ENCODE data around the gene CTNNBIP1.

Gene CTNNBIP1

GRCh38 chr1:9904596-9904995 lies 5.5 kb downstream of the CTNNBIP1 start:
- DNase-seq (ENCODE audit: low spot score): no peak

DNA sequence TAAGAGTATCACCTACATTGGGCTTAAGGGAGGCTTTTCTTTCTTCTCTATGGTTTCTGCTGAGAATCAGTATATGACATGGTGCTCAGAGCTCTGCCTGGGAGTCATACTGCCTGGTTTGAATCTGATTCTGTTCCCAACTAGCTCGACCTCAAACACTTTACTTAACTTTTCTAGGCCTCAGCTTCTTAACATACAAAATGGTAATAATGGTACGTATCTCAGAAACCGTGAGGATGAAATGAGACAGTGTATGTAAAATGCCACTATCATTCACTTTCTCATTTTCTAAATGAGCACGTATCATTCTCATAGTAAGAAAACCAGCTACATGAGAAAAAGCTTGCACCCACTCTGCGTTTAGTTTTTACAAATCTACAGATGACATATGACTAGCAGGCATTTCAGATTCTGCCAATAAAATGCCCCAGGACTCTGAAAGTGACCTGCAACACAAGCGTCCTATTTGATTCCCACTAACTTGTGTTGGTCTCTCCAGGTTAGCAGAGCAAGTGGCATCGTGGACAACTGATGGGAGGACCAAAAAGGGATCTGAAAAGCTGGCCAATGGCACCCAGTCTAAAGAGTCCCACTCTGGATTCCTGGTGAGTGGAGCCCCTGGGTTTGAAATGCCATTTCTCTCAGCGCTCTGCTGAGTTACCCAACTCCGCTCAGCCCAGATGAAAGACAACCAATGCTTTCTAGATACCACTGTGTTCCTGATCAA lies 6.1 kb downstream of the CTNNBIP1 start:
- no peak for DNase-seq (ENCODE audit: low spot score)

GRCh38 chr1:9902060-9902452 lies 8.0 kb downstream of the CTNNBIP1 start:
- no peak for DNase-seq (ENCODE audit: low spot score)

DNA sequence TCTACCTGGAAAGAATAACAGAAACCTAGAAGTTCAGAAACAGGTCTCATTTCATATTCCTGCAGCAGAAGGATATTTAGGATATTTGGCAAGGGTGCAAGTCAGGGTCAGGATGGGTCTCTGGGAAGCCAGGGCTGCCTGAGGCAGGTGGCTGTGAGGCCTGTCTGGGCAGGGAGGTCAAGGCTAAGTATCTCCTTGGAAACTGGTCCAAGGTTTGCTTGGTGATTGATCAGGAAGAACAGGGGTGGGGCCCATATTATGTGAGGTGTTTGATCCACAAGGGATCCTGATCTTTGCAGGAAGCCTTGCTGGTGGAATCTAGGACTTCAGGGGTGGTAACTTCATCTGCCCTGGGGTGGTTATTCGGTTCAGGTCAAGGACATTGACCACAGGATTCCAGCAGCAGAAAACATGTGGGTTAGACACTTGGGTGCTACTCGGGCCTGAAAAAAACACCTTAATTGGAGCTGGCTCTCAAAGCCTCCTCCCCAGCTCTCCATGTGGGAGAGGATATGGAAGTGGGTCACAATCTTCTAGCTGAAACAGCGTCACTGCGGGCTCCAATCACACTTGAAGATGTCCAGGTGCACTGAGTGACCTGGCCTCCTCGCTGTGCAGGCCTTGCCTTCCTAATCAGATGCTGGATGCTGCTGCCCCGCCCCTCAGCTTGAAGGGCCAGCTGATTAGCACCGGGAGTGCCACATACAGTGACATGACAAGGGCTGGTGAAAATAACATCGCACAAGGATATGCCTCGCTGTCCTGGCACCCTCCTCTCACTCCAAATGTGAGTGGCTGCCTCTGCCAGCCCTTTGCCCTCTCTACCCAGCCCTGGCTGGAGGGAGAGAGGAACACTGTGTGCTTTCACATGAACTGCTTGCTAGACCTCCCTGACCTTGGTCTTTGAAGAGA lies 8.7 kb downstream of the CTNNBIP1 start:
- DNase-seq (ENCODE audit: low spot score): no peak

- DNase-seq (ENCODE audit: low spot score): no peak
These were observed 9.7 kb downstream of the CTNNBIP1 start for GRCh38 chr1:9900142-9901043.

DNA sequence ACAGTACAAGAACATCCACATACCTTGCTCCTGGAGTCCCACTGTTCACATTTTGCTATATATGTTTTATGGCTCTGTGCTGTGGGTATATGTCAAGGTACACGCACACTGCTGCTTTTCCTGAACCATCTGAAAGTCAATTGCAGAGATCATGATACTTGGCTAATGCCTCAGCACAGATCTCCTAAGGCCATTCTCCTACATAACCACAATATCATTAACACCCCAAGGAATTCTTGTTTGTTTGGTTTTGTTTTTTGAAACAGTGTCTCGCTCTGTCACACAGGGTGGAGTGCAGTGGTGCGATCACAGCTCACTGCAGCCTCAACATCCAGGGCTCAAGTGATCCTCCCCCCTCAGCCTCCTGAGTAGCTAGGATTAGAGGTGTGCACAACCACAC lies 16.0 kb downstream of the CTNNBIP1 start:
- DNase-seq (ENCODE audit: low spot score): no peak

- DNase-seq (ENCODE audit: low spot score): no peak
These were observed 17.2 kb downstream of the CTNNBIP1 start for GRCh38 chr1:9892563-9893528.

GRCh38 chr1:9891207-9891606 lies 18.9 kb downstream of the CTNNBIP1 start:
- no peak for DNase-seq (ENCODE audit: low spot score)

DNA sequence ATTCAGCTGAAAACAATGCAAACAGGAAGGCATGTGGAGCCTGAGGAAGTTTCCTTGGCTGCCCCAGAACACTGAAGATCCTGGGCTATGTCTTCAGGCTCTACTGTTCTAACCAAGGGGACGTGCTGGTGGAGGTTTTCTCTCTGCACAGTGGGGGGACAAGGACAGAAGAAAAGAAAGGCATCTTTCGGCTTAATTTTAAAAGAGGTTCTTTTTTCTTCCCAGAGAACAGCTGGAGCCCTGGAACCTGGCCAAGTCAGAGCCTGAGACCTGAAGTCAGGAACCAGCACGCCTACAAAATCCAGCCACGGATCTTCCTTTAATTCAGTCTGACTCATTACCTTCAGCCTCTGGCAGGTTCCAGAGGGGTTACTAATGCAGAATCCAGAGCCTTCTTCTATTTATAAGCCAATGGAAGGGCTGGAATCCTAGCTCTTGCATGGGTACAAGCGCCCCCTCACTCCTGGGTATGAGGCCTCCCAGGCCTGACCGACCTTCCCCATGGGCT lies 19.8 kb downstream of the CTNNBIP1 start:
- DNase-seq (ENCODE audit: low spot score): no peak

GRCh38 chr1:9889411-9889810 lies 20.7 kb downstream of the CTNNBIP1 start:
- DNase-seq (ENCODE audit: low spot score): no peak

DNA sequence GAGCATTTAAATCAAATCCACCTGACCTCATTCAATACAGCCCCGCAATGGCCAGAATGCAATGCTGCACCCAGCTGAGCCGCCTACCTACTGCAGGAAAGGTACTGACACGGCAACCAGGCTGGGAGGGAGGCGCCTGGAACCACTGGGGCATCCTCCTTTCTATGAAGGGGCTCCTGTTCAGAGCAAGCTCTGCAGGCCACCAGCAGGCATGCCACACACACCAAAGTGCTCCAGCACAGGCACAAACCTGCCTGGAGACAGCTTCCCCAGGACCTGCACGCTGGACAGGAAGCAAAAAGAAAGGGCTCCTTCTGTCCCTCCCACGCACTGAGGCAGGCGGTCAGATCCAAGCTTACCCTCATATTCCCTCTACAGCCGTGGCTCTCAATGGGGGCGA lies 21.2 kb downstream of the CTNNBIP1 start:
- DNase-seq (ENCODE audit: low spot score): no peak

DNA sequence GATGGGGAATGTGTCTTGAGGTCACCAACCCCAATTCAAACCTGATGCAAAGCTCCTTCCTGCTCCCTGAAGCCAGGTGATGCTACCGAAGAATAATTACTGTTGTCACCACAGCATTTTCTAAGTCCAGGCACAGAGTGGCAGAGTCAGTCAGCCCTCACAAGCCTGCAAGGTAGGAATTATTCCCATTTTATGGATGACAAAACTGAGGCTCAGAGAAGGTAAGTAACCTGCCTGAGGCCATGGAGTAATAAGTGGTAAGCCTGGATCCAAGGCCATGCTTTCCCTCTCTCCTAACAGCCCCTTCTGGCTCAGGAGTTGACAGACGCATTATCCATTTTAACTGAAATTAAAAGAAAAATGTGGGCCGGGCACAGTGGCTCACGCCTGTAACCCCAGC lies 23.0 kb downstream of the CTNNBIP1 start:
- DNase-seq (ENCODE audit: low spot score): no peak

- no peak for DNase-seq (ENCODE audit: low spot score)
These were observed 23.9 kb downstream of the CTNNBIP1 start for GRCh38 chr1:9886092-9886742.

DNA sequence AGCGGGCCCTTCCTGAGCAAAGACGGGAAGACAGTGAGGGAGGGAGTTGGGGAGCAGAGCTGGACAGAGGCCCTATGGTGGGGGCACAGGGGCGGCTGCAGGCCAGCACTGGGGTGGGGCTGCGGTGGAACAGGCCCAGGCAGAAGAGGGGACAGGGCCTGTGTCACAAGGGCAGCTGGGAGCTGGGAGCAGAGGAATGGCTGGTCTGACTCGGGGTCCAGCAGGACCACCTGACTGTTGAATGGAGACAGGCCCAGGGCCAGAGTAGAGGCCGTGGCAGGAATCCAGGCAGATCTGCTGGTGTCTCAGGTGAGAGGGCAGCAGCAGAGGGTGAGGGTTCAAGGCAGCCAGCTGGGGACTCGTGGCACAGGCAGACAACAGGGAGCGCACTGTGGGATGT lies 25.3 kb downstream of the CTNNBIP1 start:
- DNase-seq (ENCODE audit: low spot score): no peak

DNA sequence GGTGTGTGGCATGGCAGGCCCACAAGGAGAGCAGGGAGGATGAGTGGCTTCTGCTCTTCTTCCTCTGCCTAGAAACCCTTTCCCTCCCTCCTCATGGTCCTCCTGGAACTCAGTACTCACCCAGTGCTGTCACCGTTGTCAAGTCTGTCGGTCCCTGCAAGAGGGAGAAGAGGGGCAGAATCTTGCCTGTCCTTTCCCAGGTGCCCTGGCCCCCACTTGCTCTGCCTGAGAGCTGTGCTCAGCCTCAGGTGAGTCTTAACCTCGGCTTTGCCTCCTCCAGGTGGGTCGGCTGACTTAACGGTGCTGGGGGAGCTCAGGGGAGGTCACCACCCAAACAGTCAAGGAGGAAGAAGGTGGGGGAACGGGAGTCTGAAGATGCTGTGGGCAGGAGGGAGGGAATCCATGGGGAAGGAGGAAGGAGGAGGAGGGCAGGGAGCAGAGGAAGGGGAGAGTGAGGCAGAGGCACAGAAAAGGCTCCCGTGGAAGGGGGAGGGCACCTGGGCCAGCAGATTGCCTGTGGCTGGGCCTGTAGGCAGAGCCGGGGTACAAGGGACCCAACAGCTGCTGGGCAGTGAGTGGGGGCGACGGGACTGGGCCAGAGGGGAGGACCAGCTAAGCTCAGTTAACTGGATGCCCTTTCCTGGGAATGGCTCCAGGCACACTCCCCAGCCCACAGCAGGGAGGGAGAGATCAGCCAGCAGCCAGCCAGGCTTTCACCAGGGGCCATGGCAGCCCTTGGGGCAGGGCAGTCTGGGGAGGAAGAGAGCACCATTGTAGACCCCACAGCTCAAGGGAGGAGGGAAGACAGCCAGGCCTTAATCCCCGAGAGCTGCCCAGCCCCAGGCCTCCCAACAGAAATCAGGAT lies 26.3 kb downstream of the CTNNBIP1 start:
- no peak for DNase-seq (ENCODE audit: low spot score)

- no peak for DNase-seq (ENCODE audit: low spot score)
These were observed 27.1 kb downstream of the CTNNBIP1 start for GRCh38 chr1:9882945-9883303.

- DNase-seq (ENCODE audit: low spot score): no peak
These were observed 27.6 kb downstream of the CTNNBIP1 start for GRCh38 chr1:9882296-9882944.

- no peak for DNase-seq (ENCODE audit: low spot score)
These were observed 28.2 kb downstream of the CTNNBIP1 start for GRCh38 chr1:9881838-9882249.

GRCh38 chr1:9878404-9878803 lies 31.7 kb downstream of the CTNNBIP1 start:
- DNase-seq (ENCODE audit: low spot score): no peak

All from left forelimb (tissue), 1 donor.